HG02610 (cell line): ENCODE data around the gene FOSL1.

Source experiments
- ATAC-seq: cut with Tn5 transposase; IDR thresholded peaks from one replicate; pipeline ENCODE4 v1.9.1; 2021; ENCODE audit warnings: mild to moderate bottlenecking, moderate library complexity; ENCODE audit not compliant: unreplicated experiment

Gene FOSL1

GRCh38 chr11:65900125-65900898 lies at the start of gene FOSL1:
Gene FOSL1, minus strand, starts transcription at chr11:65900388. Its CDS starts 49 bp downstream, at chr11:65900339.
- ATAC-seq = peak; percentile 70

GRCh38 chr11:65947603-65948125 lies 47.5 kb upstream of the FOSL1 start:
- ATAC-seq = no peak

DNA sequence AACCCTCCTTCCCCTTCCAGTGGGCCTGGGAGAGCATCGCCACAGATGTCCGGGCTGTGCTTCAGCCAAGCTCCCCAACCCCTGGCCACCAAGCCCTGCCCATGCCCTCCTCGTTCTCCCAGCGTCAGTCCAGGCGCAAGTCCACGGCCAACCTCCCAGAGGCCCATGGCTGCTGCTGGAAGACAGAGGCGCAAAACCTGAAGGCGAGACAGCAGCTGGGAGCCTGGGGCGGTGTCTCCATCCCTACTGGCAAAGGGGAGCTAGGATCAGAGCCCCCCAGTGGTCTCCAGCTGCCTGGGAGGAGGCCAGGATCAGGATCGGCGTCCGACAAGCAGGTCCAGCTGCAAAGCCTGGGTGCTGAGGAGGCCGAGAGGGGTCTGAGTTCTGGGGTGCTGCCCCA lies 46.9 kb upstream of the FOSL1 start:
- no peak for ATAC-seq

GRCh38 chr11:65946655-65947054 lies 46.5 kb upstream of the FOSL1 start:
- no peak for ATAC-seq

DNA sequence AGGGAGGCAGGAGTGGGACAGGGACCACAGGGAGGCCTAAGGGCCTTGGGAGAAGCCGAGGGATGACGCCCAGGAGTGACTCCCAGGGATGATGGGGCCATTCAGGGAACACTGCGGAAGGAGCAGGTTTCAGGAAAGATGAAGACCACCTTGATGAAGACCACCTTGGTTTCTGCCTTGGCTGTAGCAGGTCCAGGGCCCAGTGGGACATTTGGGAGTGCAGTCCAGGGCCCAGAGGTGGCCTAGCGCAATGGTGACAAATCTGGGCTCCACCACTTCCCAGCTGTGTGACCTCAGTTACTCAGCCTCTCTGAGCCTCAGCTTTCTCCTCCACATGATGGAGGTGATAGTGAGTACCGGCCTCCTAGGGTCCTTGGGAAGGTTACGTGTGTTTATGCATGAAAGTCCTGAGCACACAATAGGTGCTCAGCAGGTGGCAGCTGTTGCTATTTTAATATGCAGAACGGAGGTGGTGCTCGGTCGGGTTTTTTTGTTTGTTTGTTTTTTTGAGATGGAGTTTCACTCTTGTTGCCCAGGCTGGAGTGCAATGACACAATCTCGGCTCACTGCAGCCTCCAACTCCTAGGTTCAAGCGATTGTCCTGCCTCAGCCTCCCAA lies 45.9 kb upstream of the FOSL1 start:
- no peak for ATAC-seq

DNA sequence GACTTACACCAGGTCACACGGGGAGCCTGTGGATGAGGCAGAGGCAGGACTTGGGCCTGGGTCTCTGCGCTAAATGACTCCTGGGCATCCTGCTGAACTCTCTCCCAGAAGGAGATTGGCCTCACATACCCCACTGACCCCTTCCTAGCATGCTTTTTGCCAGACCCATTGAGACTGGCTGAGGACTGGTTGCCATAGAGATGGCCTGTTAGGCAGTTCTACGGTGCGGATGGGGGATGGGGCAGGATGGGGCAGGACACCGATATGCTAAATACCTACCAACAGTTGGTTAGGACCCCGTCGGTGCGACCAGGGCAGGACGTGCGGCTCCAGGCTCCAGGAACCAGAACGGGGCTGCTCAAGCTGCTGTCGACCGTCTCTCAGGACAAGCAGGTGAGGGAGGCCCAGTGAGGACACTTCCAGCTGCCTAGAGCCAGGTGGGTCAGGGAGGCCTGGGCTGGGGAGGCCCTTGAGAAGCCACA lies 45.3 kb upstream of the FOSL1 start, which contains the start of gene TSGA10IP:
Gene TSGA10IP (plus strand): TSS at position 51 of the 482 bp plus-strand sequence. CDS start 196 bp downstream, at position 247.
- no peak for ATAC-seq

- no peak for ATAC-seq
These were observed 44.6 kb upstream of the FOSL1 start for GRCh38 chr11:65944767-65945166.

DNA sequence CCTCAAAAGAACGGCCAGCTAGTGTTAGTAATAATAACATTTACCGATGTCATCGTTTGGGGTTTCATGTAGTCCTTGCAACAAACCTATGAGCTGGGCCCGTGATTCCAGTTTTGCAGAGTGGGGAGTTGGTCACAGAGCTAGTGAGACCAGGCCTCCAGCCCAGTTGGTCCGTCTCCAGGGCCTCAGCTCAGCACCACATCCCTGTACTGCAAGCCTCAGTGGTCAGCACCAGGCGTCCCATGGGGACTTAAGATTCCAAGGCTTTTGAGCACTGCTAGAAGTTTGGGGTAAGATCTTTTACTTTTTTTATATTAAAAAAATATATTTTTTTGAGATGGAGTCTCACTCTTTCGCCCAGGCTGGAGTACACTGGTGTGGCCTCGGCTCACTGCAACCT lies 44.0 kb upstream of the FOSL1 start:
- no peak for ATAC-seq

GRCh38 chr11:65942531-65942930 lies 42.3 kb upstream of the FOSL1 start:
- no peak for ATAC-seq

DNA sequence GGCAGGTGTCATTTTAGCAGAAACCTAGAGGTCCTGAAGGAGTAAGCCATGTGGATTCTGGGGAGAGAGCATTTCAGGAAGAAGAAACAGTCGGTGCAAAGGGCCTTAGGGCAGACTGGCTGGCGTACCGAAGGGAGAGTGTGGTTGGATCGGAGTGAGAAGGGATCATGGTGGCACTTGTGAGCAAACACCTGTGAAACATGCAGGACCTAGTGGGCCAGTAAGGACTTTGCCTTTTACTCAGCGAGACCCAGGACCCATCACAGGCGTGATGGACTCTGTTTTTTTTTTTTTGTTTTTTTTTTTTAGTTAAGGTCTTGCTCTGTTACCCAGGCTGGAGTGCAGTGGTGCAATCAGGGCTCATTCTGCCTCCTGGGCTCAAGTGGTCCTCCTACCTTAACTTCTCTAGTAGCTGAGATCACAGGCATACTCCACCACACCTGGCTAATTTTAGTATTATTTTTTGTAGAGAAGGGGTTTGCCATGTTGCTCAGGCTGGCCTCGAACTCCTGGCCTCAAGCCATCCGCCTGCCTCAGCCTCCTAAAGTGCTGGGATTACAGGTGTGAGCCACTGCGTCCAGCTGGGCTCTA lies 41.6 kb upstream of the FOSL1 start:
- no peak for ATAC-seq

DNA sequence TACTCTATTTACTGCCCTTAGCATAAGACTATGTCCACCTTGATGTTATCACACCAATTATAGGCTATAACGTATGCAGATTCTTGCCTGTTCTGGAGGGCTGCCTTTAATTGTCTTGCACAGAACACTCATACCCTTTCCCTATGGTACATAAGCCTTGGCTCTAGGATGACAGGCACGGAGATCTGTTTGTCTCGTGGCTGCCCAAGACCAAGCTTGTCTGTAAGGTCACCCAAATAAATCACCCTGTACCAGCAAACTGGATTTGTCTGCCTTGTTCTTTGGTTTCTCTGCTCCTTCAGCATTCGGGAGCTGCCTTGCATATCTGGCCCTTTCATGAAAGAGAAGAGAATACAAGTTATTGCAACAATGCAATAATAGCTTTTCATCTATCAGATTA lies 37.6 kb upstream of the FOSL1 start:
- ATAC-seq = no peak

- no peak for ATAC-seq
These were observed 33.8 kb upstream of the FOSL1 start for GRCh38 chr11:65934014-65934413.

- no peak for ATAC-seq
These were observed 32.4 kb upstream of the FOSL1 start for GRCh38 chr11:65932558-65932919.

DNA sequence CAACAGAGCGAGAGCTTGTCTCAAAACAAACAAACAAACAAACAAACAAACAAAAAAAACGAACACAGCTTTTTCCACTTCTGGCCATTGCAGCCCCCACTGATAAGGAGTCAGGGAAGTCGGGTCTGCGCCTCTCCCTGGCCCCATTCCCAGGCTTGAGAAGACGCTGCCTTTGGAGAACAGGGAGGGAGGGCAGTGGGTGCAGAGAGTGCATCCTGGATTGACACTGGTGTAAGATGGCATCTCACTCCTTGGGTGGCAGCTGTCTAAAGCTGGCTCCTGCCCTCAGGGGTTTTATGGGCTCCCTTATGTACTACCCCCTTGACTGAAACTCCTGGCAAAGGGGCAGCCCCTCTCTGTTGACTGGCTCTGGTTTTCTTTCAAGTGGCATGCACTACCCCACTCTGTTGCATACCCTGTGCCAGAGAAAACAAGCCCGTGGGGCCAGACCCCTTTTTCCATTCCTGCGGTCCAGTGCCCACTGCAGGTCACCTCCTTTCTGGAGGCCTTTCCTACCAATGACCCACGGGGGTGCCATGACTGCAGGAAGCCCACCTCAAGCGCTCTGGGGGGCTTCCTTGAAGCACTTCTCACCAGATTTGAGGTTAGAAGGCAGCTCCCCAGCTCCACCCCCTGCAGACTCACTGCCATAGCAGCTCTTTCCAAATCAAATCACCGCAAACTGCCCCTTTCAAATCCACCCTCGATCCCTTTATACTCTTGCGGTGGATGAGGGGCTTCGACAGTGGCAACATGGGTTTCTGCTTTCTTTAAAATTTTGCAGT lies 31.8 kb upstream of the FOSL1 start:
- no peak for ATAC-seq

DNA sequence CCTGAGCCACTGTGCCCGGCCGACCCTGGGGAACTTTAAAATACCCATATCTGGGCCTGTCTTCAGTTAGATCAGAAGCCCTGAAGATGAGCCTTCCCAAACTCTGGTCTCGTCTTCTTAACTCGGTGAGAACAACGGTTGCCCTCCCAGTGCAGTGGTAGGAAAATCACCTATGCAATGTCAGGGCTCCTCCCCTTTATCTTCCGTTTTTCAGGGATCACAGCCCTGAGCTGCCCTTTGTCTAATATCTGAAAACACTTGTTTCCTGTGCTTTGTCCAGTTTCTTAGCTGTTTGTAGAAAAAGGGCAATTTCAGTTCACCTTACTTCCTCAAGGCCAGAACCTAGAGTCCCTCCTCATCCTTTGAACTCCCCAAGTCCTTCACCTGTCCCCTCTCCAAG lies 28.5 kb upstream of the FOSL1 start:
- ATAC-seq = no peak

DNA sequence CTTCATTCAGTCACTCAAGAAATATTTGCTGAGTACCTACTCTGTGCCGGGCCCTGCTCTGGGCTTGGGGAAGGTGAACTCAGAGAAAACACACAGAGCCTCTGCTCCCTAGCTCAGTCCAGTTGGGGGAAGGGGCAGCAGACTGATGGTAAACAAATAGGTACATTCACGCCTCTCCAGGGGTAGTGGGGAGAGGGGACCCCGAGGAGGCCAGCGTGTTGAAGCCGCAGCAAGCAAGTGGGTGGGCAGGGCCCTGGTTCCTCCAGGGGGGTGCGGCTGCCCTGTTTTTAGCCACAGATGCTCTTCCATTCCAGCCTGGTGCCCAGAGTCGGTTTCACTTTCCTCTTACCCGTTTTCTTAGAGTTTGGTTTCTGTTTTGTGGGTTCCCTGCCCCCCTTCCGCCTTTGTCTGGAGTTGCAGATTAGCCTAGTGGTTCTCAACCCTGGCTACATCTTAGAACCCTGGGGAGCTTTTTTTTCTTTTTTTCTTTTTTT lies 27.8 kb upstream of the FOSL1 start:
- peak; percentile 77 for ATAC-seq

- ATAC-seq = no peak
These were observed 25.2 kb upstream of the FOSL1 start for GRCh38 chr11:65925397-65925796.

GRCh38 chr11:65922565-65922964 lies 22.4 kb upstream of the FOSL1 start:
- no peak for ATAC-seq

DNA sequence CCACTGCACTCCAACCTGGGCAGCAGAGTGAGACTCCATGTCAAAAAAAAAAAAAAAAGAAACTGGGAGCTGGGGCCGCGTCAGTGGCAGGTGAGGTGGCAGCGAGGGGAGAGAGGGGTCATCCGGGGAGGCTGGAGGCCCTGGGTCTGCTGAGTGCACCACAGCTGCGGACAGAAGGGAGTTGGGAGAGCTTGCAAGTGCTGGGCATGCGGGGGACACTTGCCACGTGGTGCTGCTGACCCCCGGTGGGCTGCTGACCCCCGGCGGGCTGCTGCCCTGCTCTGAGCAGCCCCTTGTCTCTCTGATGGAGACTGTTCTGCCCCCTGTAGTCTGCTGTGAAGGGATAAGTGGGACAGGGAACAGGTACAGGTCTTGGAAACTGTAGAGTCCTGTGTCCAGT lies 21.7 kb upstream of the FOSL1 start:
- no peak for ATAC-seq

- no peak for ATAC-seq
These were observed 20.9 kb upstream of the FOSL1 start for GRCh38 chr11:65921033-65921555.
